Right lung (tissue), 5 donors: Measurements from ENCODE around the gene NIPAL3. TPM values are rescaled to one million over a fixed set of nuclear protein-coding genes. Genes with fewer than 3 reads are reported as not detected.
"Not testable (repeated sequence)": the region's sequence is repeated elsewhere in the genome, so short reads cannot be mapped to it uniquely, and the experiment has no call there.

ENCODE experiments used
- DNase-seq, 2 donors: peaks; one replicate each; pipeline ENCODE4 v3.0.0-alpha.2; 2013
- polyA plus RNA-seq, 5 donors: library from polyadenylated mRNA; unstranded; fragments of 120-200 nt; gene quantifications; one replicate each; pipeline versions ENCODE4 v1.2.1 to v1.2.3, GENCODE V29; 2013; ENCODE audit warnings: inconsistent platforms in 1 of 5, low replicate concordance in 1 of 5; ENCODE audit not compliant: insufficient read length in 5 of 5, insufficient read depth in 1 of 5

Gene NIPAL3
- polyA plus RNA-seq, 5 donors: 11.8 to 14.3 (median 13.0) TPM

DNA sequence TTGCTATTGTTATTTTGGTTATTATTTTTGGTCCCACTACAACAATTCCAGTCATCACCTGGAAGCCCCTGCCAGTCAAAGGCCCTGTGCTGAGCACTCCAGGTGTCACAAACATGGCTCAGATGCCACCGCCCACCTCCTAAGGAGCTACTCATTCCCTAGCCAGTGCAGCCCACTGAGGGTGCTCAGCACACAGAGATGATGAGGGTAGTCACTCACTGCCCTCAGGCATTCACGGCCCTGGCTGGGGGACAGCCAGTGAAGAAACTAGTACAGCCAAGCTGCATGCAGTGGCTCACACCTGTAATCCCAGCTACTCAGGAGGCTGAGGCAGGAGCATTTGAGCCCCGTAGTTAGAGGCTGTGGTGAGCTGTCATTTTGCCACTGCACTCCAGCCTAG lies 42.3 kb downstream of the NIPAL3 start:
- no peak for DNase-seq

- no peak for DNase-seq
Observed at GRCh38 chr1:24459551-24460266, 44.1 kb downstream of the NIPAL3 start.

DNA sequence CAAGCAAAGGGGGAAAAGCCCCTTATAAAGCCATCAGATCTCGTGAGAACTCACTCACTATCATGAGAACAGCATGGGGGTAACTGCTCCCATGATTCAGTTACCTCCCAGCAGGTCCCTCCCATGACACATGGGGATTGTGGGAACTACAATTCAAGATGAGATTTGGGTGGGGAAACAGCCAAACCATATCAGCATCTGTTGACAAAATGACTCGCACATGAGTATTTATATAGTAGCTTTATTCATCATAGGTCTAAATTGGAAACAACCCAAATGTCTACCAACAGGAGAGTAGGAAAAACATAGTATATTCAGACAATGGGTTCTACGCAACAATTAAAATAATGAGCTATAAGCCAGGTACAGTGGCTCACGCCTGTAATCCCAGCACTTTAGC lies 46.5 kb downstream of the NIPAL3 start:
- DNase-seq: not testable (repeated sequence)

- no peak for DNase-seq
Observed at GRCh38 chr1:24463776-24464735, 48.5 kb downstream of the NIPAL3 start.

DNA sequence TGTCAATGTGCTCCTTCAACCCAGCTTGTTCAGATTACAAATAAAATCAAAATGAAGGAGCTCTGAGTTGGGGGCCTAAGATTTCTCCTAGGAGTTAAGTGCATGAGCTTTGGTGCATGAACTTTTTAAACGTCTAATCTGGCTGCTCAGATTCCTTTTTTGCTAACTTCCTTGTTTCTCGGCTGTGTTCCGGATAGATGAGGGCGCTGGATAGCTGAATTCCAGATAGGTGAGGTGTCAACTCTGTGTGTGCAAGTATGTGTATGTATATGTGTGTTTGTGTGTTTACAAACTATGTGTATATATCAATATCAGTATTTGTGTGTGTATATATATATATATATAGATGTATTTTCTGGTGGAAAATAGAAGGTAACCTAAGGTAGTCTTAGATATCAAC lies 49.5 kb downstream of the NIPAL3 start:
- no peak for DNase-seq

DNA sequence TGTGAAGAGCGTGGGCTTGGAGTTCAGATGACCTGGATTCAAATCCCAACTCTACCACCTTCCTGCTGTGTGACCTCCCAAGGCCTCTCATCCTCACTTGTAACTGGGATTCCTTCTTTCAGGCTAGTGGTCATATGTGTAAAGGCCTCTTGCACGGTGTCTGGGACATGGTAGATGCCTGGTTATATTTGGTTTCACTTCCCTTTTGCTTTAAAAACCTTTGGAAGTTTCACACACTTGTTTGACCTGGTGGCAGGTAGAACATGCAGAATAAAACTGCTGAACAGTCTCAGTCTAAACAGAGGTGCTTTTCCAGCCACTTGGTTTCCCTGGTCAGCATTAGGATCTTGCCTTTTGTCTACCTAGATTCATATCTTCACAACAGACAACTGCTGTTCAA lies 50.0 kb downstream of the NIPAL3 start:
- no peak for DNase-seq

DNA sequence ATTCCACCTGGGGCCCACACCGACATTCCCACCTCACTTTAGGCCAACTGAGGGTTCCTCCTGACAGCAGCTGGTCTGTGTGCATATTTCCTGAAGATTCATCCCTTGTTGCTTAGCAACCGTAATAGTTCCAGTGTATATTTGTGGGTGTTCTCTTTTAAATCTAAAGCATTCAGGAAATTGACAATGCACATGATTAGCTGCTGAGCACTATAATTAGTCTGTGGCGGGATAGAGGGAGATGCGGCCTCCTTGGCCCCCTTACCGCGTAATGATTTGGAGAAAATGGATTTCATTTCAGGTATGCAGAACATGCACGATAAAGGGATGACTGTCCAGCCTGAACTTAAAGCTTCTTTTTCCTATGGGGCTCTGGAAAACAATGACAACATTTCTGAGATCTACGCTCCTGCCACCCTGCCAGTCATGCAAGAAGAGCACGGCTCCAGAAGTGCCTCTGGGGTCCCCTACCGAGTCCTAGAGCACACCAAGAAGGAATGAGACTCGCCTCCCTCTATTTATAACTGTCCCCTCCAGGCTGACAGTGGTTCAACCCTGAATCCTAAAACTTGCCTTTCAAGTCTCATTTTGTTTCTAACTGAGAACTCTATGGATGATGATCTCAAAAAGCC lies 53.2 kb downstream of the NIPAL3 start:
- DNase-seq: no peak

GRCh38 chr1:24470592-24470991 lies 55.0 kb downstream of the NIPAL3 start:
- no peak for DNase-seq

- DNase-seq: peak; percentile 35
Observed at GRCh38 chr1:24472527-24473251, 57.1 kb downstream of the NIPAL3 start.

- DNase-seq: no peak
Observed at GRCh38 chr1:24474193-24474592, 58.6 kb downstream of the NIPAL3 start.

DNA sequence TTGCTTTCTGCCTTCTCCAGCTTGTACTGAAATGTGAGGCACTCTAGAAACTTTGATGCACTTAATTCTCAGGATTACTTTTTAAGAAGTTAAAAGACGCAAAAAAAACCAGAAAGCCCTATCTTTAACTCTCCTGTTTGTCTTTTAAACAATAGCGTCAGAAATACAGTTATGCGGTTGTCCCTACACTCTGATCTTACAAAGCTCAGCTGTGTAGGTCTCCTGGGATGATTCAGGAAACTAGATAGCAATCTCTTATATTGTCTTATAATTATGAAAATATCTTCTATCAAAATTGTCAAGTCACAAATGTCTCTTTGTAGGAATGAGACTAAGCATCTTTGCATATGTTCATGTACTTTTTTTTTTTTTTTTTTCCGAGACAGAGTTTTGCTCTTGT lies 60.1 kb downstream of the NIPAL3 start:
- no peak for DNase-seq

DNA sequence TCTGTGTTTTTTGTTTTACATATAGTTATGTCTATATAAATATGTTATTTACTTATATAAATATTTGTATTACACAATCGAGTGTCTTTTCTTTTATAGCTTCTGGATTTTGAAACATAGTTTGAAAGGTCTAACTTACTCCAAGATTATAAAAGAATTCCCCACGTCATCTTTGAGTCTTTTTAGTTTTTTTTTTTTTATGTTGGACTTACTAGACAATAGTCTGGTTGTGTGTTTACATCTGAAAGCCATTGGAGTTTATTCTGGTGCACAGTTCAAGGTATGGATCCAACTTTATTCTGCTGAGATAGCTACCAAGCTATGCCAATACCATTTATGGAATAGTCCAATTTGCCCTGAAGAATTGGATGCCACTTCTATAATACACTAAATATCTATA lies 61.0 kb downstream of the NIPAL3 start:
- DNase-seq: no peak

- no peak for DNase-seq
Observed at GRCh38 chr1:24477309-24477708, 61.7 kb downstream of the NIPAL3 start.

DNA sequence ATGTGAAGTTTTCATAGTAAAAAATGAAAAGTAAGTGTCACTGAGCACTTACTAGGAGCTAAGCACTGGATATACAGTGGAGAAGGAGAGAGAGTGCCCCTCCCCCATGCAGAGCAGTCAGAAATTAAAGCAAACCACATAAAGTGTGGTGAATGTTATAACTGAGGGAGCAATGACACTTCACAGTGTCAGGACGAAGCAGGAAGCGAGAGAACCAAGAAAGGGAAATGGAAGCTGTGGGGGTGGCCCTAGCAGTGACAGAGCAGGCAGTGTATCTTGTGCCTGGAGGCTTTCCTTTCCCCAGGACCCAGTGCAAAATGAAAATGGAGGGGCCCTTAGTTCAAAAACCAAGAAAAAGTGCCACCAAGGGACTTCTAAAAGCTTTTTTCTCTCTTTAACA lies 65.5 kb downstream of the NIPAL3 start:
- no peak for DNase-seq

DNA sequence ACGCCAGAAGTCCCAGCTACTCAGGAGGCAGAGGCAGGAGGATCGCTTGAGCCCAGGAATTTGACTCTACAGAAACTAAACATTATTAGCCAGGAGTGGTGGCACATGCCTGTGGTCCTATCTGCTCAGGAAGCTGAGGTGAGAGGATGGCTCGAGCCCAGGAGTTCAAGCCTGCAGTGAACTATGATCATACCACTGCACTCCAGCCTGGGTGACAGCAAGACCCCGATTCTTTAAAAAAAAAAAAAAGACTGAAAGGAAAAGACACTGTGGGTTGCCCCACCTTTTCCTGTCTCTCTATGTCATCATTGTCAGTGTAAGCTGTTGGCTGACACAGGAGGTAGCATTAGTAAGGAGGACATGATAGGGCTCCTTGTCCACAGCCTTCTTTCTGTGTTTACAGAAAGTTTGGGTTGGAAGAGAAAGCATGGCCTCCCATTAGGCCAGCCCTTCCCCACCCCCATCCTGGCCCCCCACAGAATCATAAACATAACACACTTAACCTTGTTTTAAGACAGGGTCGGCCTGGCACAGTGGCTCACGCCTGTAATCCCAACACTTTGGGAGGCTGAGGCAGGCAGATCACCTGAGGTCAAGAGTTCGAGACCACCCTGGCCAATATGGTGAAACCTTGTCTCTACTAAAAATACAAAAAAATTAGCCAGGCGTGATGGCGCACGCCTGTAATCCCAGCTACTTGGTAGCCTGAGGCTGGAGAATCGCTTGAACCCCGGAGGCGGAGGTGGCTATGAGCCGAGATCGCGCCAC lies 66.4 kb downstream of the NIPAL3 start:
- no peak for DNase-seq

DNA sequence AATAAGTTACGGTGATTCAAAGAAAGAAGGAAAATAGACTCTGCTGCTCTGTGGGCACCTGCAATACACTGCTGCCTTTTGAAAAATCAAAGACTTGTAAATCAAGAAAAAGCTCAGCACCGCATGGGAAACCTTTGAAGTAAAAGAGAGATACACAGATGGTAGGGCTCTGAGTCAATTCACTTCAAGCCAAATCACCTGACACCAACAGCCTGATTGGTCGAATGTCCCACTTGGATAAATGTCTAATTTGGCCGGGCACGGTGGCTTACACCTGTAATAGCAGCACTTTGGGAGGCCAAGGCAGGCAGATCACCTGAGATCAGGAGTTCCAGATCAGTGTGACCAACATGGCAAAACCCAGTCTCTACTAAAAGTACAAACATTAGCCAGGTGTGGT lies 67.8 kb downstream of the NIPAL3 start:
- no peak for DNase-seq

DNA sequence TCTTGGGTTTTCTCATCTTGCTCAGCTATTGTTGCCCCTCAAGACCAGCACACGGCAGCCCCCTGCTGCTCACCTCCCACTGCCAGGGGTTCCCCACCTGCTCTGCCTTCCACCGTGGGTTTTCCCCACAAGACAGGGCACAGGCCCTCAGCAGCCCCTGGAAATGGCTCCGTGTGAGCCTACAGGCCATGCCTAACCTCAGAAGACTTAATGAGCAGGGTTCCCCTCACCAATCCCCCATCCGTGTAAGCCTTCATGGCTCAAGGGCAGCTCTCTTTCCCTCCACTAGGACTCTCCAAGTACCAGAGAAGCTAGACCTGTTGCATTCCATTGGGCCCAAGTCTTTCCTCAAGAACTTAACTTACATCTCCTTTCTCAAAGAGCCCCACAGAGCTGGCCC lies 68.6 kb downstream of the NIPAL3 start:
- DNase-seq: no peak

GRCh38 chr1:24486331-24487065 lies 70.9 kb downstream of the NIPAL3 start:
- no peak for DNase-seq

DNA sequence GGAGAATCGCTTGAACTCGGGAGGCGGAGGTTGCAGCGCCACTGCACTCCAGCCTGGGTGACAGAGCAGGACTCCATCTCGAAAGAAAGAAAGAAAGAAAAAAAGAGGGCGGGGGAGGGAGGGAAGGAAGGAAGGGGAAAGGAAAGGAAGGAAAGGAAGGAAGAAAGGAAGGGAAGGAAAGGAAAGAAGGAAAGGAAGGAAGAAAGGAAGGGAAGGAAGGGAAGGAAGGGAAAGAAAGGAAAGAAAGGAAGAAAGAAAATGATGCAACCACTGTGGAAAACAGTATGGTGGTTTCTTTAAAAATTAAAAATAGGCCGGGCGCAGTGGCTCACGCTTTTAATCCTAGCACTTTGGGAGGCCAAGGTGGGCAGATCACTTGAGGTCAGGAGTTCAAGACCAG lies 71.9 kb downstream of the NIPAL3 start:
- DNase-seq: no peak

- DNase-seq: not testable (repeated sequence)
Observed at GRCh38 chr1:24488159-24488558, 72.6 kb downstream of the NIPAL3 start.
